HEK293T (cell line): ENCODE results near the gene RAD50.
"Not testable (repeated sequence)": the region's sequence is repeated elsewhere in the genome, so short reads cannot be mapped to it uniquely, and the experiment has no call there.

Experiments
- CTCF ChIA-PET: fragments of 350-600 bp; formaldehyde crosslinking; extraction: SDS; loops from one replicate; lab custom pipeline; 2021; ENCODE audit warnings: antibody characterized with exemption, inconsistent platforms; lab: Yijun Ruan, JAX
- POLR2A ChIA-PET: fragments of 350-600 bp; formaldehyde crosslinking; extraction: SDS; loops from one replicate; lab custom pipeline; 2020; ENCODE audit warnings: antibody characterized with exemption, inconsistent platforms; lab: Yijun Ruan, JAX
- DNase-seq: peaks from one replicate; pipeline ENCODE4 v3.0.0; 2012; ENCODE audit warnings: mixed read lengths; ENCODE audit errors: extremely low spot score
- ARNT ChIP-seq: fragments of 450-650 bp; IDR thresholded peaks from 2 replicates; pipeline ENCODE4 v1.6.1; 2017; ENCODE audit warnings: mild to moderate bottlenecking
- BHLHE40 ChIP-seq: fragments of 450-650 bp; IDR thresholded peaks from 2 replicates; pipeline ENCODE4 v1.6.1; 2016; ENCODE audit warnings: mild to moderate bottlenecking, moderate library complexity, borderline replicate concordance
- CTBP1 ChIP-seq: fragments of 450-650 bp; IDR thresholded peaks from 2 replicates; pipeline ENCODE4 v1.6.1; 2016; ENCODE audit warnings: borderline replicate concordance
- ELF4 ChIP-seq: fragments of 450-650 bp; IDR thresholded peaks from 2 replicates; pipeline ENCODE4 v1.6.1; 2017; ENCODE audit warnings: antibody characterized with exemption
- FOXA1 ChIP-seq: fragments of 450-650 bp; IDR thresholded peaks from 2 replicates; pipeline ENCODE4 v1.6.1; 2016; ENCODE audit warnings: mild to moderate bottlenecking
- FOXK2 ChIP-seq: fragments of 450-650 bp; IDR thresholded peaks from 2 replicates; pipeline ENCODE4 v1.6.1; 2016; ENCODE audit warnings: mild to moderate bottlenecking
- FOXM1 ChIP-seq: fragments of 450-650 bp; IDR thresholded peaks from 2 replicates; pipeline ENCODE4 v1.6.1; 2017; ENCODE audit warnings: mild to moderate bottlenecking, borderline replicate concordance
- HDGF ChIP-seq: fragments of 450-650 bp; IDR thresholded peaks from 2 replicates; pipeline ENCODE4 v1.6.1; 2017; ENCODE audit warnings: antibody characterized with exemption, borderline replicate concordance
- L3MBTL2 ChIP-seq: fragments of 450-650 bp; conservative IDR thresholded peaks from 2 replicates; pipeline ENCODE4 v1.6.1; 2016; ENCODE audit warnings: mild to moderate bottlenecking
- LEF1 ChIP-seq: fragments of 450-650 bp; IDR thresholded peaks from 2 replicates; pipeline ENCODE4 v1.6.1; 2017; ENCODE audit warnings: mild to moderate bottlenecking, borderline replicate concordance
- NFRKB ChIP-seq: fragments of 450-650 bp; IDR thresholded peaks from 2 replicates; pipeline ENCODE4 v1.6.1; 2016; ENCODE audit warnings: mild to moderate bottlenecking, moderate library complexity
- PKNOX1 ChIP-seq: fragments of 450-650 bp; IDR thresholded peaks from 2 replicates; pipeline ENCODE4 v1.6.1; 2016
- SP1 ChIP-seq: fragments of 450-650 bp; IDR thresholded peaks from 2 replicates; pipeline ENCODE4 v1.6.1; 2017
- SUZ12 ChIP-seq: fragments of 450-650 bp; IDR thresholded peaks from 2 replicates; pipeline ENCODE4 v1.6.1; 2016; ENCODE audit warnings: mild to moderate bottlenecking
- TARDBP ChIP-seq: fragments of 450-650 bp; IDR thresholded peaks from 2 replicates; pipeline ENCODE4 v1.6.1; 2016
- ZNF384 ChIP-seq: fragments of 450-650 bp; IDR thresholded peaks from 2 replicates; pipeline ENCODE4 v1.6.1; 2016

Gene RAD50

GRCh38 chr5:132628814-132629213 is 72.0 kb downstream of the RAD50 start:
- ChIA-PET POLR2A (no interaction called here), CTCF (no interaction called here)
- no peak for DNase-seq
- TF ChIP-seq ELF4 (no peak), LEF1 (no peak), L3MBTL2 (no peak), SP1 (no peak), BHLHE40 (no peak), PKNOX1 (no peak), ZNF384 (no peak), SUZ12 (no peak), FOXK2 (no peak), FOXM1 (no peak), TARDBP (no peak)

- TF ChIP-seq TARDBP (no peak), FOXK2 (no peak), LEF1 (no peak), ELF4 (no peak), BHLHE40 (no peak), HDGF (no peak), PKNOX1 (no peak), FOXM1 (no peak), L3MBTL2 (no peak), ZNF384 (no peak)
- no peak for DNase-seq
- CTCF ChIA-PET, result no interaction called here
- POLR2A ChIA-PET, result no interaction called here
These were observed 72.6 kb downstream of the RAD50 start for GRCh38 chr5:132629230-132629944.

GRCh38 chr5:132633587-132633986 is 76.8 kb downstream of the RAD50 start:
- POLR2A ChIA-PET, DNase-seq: not testable (repeated sequence)
- CTCF ChIA-PET, result interaction anchor here (0.6 kb wide), 1 partner anchor 182 kb away, joined by 4 read pairs; no protein-coding TSS in a partner anchor

- DNase-seq, result no peak
- POLR2A ChIA-PET, result no interaction called here
- TF ChIP-seq SP1, result no peak
- TF ChIP-seq CTBP1, result no peak
- TF ChIP-seq FOXM1, result no peak
- no peak for TF ChIP-seq NFRKB
- no peak for TF ChIP-seq ELF4
- no peak for TF ChIP-seq FOXA1
- TF ChIP-seq SUZ12, result no peak
- TF ChIP-seq ARNT, result no peak
- no peak for TF ChIP-seq L3MBTL2
- CTCF ChIA-PET, result interaction anchor here (0.5 kb wide), 1 partner anchor 109 kb away, joined by 3 read pairs; no protein-coding TSS in a partner anchor
These were observed 79.1 kb downstream of the RAD50 start for GRCh38 chr5:132635873-132636272.

GRCh38 chr5:132637241-132637640 is 80.5 kb downstream of the RAD50 start:
- POLR2A ChIA-PET, result no interaction called here
- CTCF ChIA-PET, result no interaction called here
- no peak for TF ChIP-seq BHLHE40
- no peak for TF ChIP-seq FOXA1
- TF ChIP-seq ARNT, result no peak
- TF ChIP-seq TARDBP, result no peak
- TF ChIP-seq NFRKB, result no peak
- TF ChIP-seq FOXK2, result no peak
- no peak for DNase-seq

- ChIA-PET POLR2A (no interaction called here), CTCF (no interaction called here)
- DNase-seq, result no peak
- TF ChIP-seq ELF4, result no peak
- no peak for TF ChIP-seq FOXA1
- TF ChIP-seq TARDBP, result no peak
- TF ChIP-seq CTBP1, result no peak
- TF ChIP-seq ZNF384, result no peak
- TF ChIP-seq FOXK2, result no peak
- no peak for TF ChIP-seq PKNOX1
- no peak for TF ChIP-seq SP1
- TF ChIP-seq HDGF, result no peak
- TF ChIP-seq L3MBTL2, result no peak
- no peak for TF ChIP-seq ARNT
- no peak for TF ChIP-seq BHLHE40
- no peak for TF ChIP-seq LEF1
- TF ChIP-seq FOXM1, result no peak
- TF ChIP-seq NFRKB, result no peak
- TF ChIP-seq SUZ12, result no peak
These were observed 82.9 kb downstream of the RAD50 start for GRCh38 chr5:132639706-132640130.

GRCh38 chr5:132640613-132641012 is 83.8 kb downstream of the RAD50 start:
- TF ChIP-seq FOXA1, result no peak
- no peak for TF ChIP-seq ARNT
- no peak for TF ChIP-seq NFRKB
- TF ChIP-seq SP1, result no peak
- TF ChIP-seq L3MBTL2, result no peak
- no peak for TF ChIP-seq HDGF
- TF ChIP-seq ZNF384, result no peak
- no peak for TF ChIP-seq TARDBP
- no peak for TF ChIP-seq CTBP1
- TF ChIP-seq BHLHE40, result no peak
- no peak for TF ChIP-seq ELF4
- no peak for TF ChIP-seq FOXK2
- no peak for TF ChIP-seq PKNOX1
- no peak for TF ChIP-seq FOXM1
- TF ChIP-seq SUZ12, result no peak
- TF ChIP-seq LEF1, result no peak
- no peak for DNase-seq
- CTCF ChIA-PET, result no interaction called here
- POLR2A ChIA-PET, result no interaction called here
